Measurements from ENCODE around the gene GSTT4. TPM values are rescaled to one million over a fixed set of nuclear protein-coding genes. Genes with fewer than 3 reads are reported as not detected.

Gene GSTT4
- total and polyA plus RNA-seq, 2 of the 13 experiments (the other 11 are each of a cell fraction or from before 2014, with no cell fraction given) = 0.59 to 0.62 TPM

DNA sequence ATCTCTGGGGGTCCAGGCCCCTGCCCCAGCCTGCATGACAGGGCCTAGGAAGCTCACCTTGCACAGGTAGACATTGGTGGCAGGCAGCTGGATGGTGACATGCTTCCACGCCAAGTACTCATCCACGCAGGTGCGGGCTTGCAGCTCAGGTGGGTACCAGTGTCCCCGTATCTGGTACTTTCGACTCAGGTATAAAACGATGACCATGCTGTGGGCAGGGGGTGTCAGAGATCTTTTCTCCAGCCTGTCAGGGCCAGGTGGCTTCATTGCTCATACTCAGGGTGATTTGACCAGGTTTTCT lies 1.6 kb upstream of the GSTT4 start:
- no TSS peak for BruUV-seq (replicated peaks)
- Histone ChIP-seq H3K4me1 (ENCODE audit: insufficient read depth, low read length) (peaks cover 82% of the 10 kb centered on the region), H3K79me2 (ENCODE audit: insufficient read depth, low read length) (peaks cover 5% of the 10 kb centered on the region), H3K27ac (ENCODE audit: extremely low read length, insufficient read depth, low read length) (no peak overlapping the region), H4K20me1 (ENCODE audit: insufficient read depth, low read length) (no peaks in the 10 kb centered on the region), H3K9me3 (ENCODE audit: low read length) (no peaks in the 10 kb centered on the region), H3K36me3 (replicated peaks in 1 of 2; ENCODE audit: control insufficient read depth in 1 of 2, insufficient read depth in 2 of 2, low read length in 2 of 2) (no peaks in the 10 kb centered on the region), H3K4me3 (replicated peaks in 1 of 3; ENCODE audit: insufficient read depth in 1 of 3, low read depth in 2 of 3, low read length in 3 of 3) (no peak overlapping the region), H3K4me2 (ENCODE audit: low read depth, low read length) (0 out of 2 replicates have a peak overlapping the region, but pooled peaks have one; percentile 86), H3K27me3 (ENCODE audit: control insufficient read depth in 1 of 2, insufficient read depth in 2 of 2, low read length in 2 of 2) (no peaks in the 10 kb centered on the region; a peak in 1 of 5 replicates), H3K9ac (ENCODE audit: insufficient read depth, low read depth, low read length) (no peak overlapping the region), H2AFZ (ENCODE audit: low read length) (no peak overlapping the region)
- 100% methylated on average over 2 of the region's 6 CpGs for WGBS (ENCODE audit: low lambda C conversion rate)
- no peak for FAIRE-seq
- CTCF ChIA-PET (ENCODE audit: low intra/inter-chr PET ratio, low total read pairs) = no interaction called here
- in situ Hi-C loops (cut with HindIII; ENCODE audit: extremely low pct_ligation_motif_present, low pct_unique_long_range_greater_than_20kb) (loop anchor here (5.0 kb wide), 1 partner anchor 70 kb away; no protein-coding TSS in a partner anchor), intact Hi-C loops (cut with micrococcal nuclease; ENCODE audit: unreplicated experiment) (no loop called here)
- DNase-seq (ENCODE audit: low spot score) = no peak
- POLR2A ChIA-PET = no interaction called here
- TF ChIP-seq KLF13 (CRISPR knock-in tag; IDR thresholded peaks at IDR 0.05) (0 out of 2 replicates have a peak, but pooled peaks have one; percentile 47), JUNB (CRISPR knock-in tag; IDR thresholded peaks at IDR 0.05; ENCODE audit: borderline replicate concordance) (0 out of 2 replicates have a peak, but pooled peaks have one; percentile 10), ZNF253 (CRISPR knock-in tag; IDR thresholded peaks at IDR 0.05; ENCODE audit: borderline replicate concordance) (peak; percentile 31; the same call in 1 of the 2 replicates), ZNF883 (CRISPR knock-in tag; IDR thresholded peaks at IDR 0.05; ENCODE audit: not compliant biosample characterization) (peak; percentile 29), ATF7-NPFF (CRISPR knock-in tag; IDR thresholded peaks at IDR 0.05; ENCODE audit: low read depth) (no peak), ZNF274 (CRISPR knock-in tag; IDR thresholded peaks at IDR 0.05) (0 out of 2 replicates have a peak, but pooled peaks have one; percentile 47)
- TF ChIP-seq, protein P1, sequence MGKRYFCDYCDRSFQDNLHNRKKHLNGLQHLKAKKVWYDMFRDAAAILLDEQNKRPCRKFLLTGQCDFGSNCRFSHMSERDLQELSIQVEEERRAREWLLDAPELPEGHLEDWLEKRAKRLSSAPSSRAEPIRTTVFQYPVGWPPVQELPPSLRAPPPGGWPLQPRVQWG (CRISPR knock-in tag; IDR thresholded peaks at IDR 0.05; ENCODE audit: borderline replicate concordance, low read depth) = no peak
- TF ChIP-seq, protein P2, sequence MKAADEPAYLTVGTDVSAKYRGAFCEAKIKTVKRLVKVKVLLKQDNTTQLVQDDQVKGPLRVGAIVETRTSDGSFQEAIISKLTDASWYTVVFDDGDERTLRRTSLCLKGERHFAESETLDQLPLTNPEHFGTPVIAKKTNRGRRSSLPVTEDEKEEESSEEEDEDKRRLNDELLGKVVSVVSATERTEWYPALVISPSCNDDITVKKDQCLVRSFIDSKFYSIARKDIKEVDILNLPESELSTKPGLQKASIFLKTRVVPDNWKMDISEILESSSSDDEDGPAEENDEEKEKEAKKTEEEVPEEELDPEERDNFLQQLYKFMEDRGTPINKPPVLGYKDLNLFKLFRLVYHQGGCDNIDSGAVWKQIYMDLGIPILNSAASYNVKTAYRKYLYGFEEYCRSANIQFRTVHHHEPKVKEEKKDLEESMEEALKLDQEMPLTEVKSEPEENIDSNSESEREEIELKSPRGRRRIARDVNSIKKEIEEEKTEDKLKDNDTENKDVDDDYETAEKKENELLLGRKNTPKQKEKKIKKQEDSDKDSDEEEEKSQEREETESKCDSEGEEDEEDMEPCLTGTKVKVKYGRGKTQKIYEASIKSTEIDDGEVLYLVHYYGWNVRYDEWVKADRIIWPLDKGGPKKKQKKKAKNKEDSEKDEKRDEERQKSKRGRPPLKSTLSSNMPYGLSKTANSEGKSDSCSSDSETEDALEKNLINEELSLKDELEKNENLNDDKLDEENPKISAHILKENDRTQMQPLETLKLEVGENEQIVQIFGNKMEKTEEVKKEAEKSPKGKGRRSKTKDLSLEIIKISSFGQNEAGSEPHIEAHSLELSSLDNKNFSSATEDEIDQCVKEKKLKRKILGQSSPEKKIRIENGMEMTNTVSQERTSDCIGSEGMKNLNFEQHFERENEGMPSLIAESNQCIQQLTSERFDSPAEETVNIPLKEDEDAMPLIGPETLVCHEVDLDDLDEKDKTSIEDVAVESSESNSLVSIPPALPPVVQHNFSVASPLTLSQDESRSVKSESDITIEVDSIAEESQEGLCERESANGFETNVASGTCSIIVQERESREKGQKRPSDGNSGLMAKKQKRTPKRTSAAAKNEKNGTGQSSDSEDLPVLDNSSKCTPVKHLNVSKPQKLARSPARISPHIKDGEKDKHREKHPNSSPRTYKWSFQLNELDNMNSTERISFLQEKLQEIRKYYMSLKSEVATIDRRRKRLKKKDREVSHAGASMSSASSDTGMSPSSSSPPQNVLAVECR (CRISPR knock-in tag; IDR thresholded peaks at IDR 0.05; ENCODE audit: borderline replicate concordance) = 0 out of 2 replicates have a peak, but pooled peaks have one; percentile 18
- no peak for ATAC-seq

Data from HepG2 (cell line).